HCT116 (cell line): ENCODE measurements around the gene MAF. TPM values are rescaled to one million over a fixed set of nuclear protein-coding genes. Genes with fewer than 3 reads are reported as not detected.

Source experiments
- ATAC-seq: fragments of 200-7000 bp; cut with Tn5 transposase; 2 replicates; pipeline ENCODE4 v1.9.1; 2020; ENCODE audit warnings: mild to moderate bottlenecking, moderate library complexity
- BruUV-seq: library from RNA; stranded (reverse); fragments of 400-500 nt; replicated peaks from 2 replicates; lab custom pipeline; 2021; lab: Mats Ljungman, UMichigan
- CTCF ChIA-PET: fragments of 300-600 bp; sonication (Branson Sonifier 250); formaldehyde crosslinking; loops from one replicate; lab custom pipeline; 2021; ENCODE audit warnings: antibody characterized with exemption; lab: Charles Lee
- POLR2A ChIA-PET: fragments of 300-600, 350-600 bp; sonication (Branson Sonifier 250); formaldehyde crosslinking; loops from one replicate; lab custom pipeline; 2021; ENCODE audit warnings: antibody characterized with exemption; lab: Charles Lee
- RAD21 ChIA-PET, 2 experiments: fragments of 300-600 bp; sonication (Branson Sonifier 250); formaldehyde crosslinking; loops; one replicate each; lab custom pipeline; 2023; ENCODE audit warnings: low total read pairs in 2 of 2; ENCODE audit not compliant: uncharacterized antibody in 2 of 2, unreplicated experiment in 2 of 2, low non-redundant PET in 1 of 2; lab: Charles Lee
- DNase-seq: peaks from one replicate; pipeline ENCODE4 v3.0.0-alpha.2; 2010; ENCODE audit warnings: low read depth, low spot score
- H2AFZ ChIP-seq: fragments of 200-600 bp; shearing (Covaris generic), sonication (generic); 2 replicates; pipeline ENCODE4 v1.6.1; 2017; ENCODE audit warnings: low read depth, mixed run types, mixed read lengths, antibody characterized with exemption, low read length; ENCODE audit not compliant: poor library complexity, severe bottlenecking
- H3K27ac ChIP-seq: 2 replicates; pipeline ENCODE4 v1.5.1; 2012; ENCODE audit warnings: low read depth, low read length
- H3K27me3 ChIP-seq: fragments of 200-600 bp; sonication (generic); 2 replicates; pipeline ENCODE4 v1.6.1; 2016; ENCODE audit warnings: mixed run types, low read length, mixed read lengths; ENCODE audit not compliant: insufficient read depth
- H3K36me3 ChIP-seq, 2 experiments: fragments of 200-500 bp in 1 of 2; fragments of 200-600 bp in 1 of 2; sonication (Bioruptor generic) in 1 of 2; sonication (generic) in 1 of 2; 2 replicates each; pipeline versions ENCODE4 v1.5.1 to v1.6.1; 2014 to 2016; ENCODE audit warnings: low read length in 2 of 2, inconsistent platforms in 1 of 2, mixed read lengths in 1 of 2, mixed run types in 1 of 2; ENCODE audit not compliant: insufficient read depth in 2 of 2, control insufficient read depth in 1 of 2
- H3K4me1 ChIP-seq, 2 experiments: fragments of 200-600 bp in 1 of 2; sonication (generic) in 1 of 2; 2 replicates each; pipeline versions ENCODE4 v1.5.1 to v1.6.1; 2012 to 2017; ENCODE audit warnings: low read length in 2 of 2, inconsistent platforms in 1 of 2, mild to moderate bottlenecking in 1 of 2, mixed read lengths in 1 of 2, mixed run types in 1 of 2, moderate library complexity in 1 of 2; ENCODE audit not compliant: insufficient read depth in 2 of 2, control insufficient read depth in 1 of 2
- H3K4me2 ChIP-seq: fragments of 200-600 bp; sonication (generic); 2 replicates; pipeline ENCODE4 v1.6.1; 2017; ENCODE audit warnings: mixed run types, low read length, mixed read lengths
- H3K4me3 ChIP-seq, 2 experiments: fragments of 200-600 bp in 1 of 2; sonication (generic) in 1 of 2; replicated peaks in 1 of 2; 2 replicates each; pipeline ENCODE4 v1.5.1; 2011 to 2016; ENCODE audit warnings: low read length in 2 of 2, control low read depth in 1 of 2, low read depth in 1 of 2, mild to moderate bottlenecking in 1 of 2, mixed read lengths in 1 of 2, mixed run types in 1 of 2
- H3K79me2 ChIP-seq: fragments of 200-600 bp; sonication (generic); 2 replicates; pipeline ENCODE4 v1.6.1; 2017; ENCODE audit warnings: mild to moderate bottlenecking, mixed run types, low read length, moderate library complexity, mixed read lengths; ENCODE audit not compliant: insufficient read depth
- H3K9ac ChIP-seq: fragments of 200-600 bp; sonication (generic); 2 replicates; pipeline ENCODE4 v1.6.1; 2016; ENCODE audit warnings: low read length, mixed read lengths
- H3K9me2 ChIP-seq: fragments of 200-600 bp; sonication (generic), shearing (Covaris generic); 2 replicates; pipeline ENCODE4 v1.6.1; 2017; ENCODE audit warnings: mixed run types, mild to moderate bottlenecking, moderate library complexity; ENCODE audit not compliant: insufficient read depth
- H3K9me3 ChIP-seq, 2 experiments: fragments of 200-500 bp in 1 of 2; fragments of 200-600 bp in 1 of 2; sonication (Bioruptor generic) in 1 of 2; sonication (generic) in 1 of 2; 2 replicates each; pipeline ENCODE4 v1.6.1; 2014 to 2017; ENCODE audit warnings: low read length in 2 of 2, mixed read lengths in 2 of 2, inconsistent platforms in 1 of 2, low read depth in 1 of 2, mild to moderate bottlenecking in 1 of 2, mixed run types in 1 of 2, moderate library complexity in 1 of 2; ENCODE audit not compliant: control insufficient read depth in 1 of 2, insufficient read depth in 1 of 2
- H4K20me1 ChIP-seq: fragments of 200-600 bp; sonication (generic), shearing (Covaris generic); 2 replicates; pipeline ENCODE4 v1.6.1; 2017; ENCODE audit warnings: mixed run types, mild to moderate bottlenecking, moderate library complexity; ENCODE audit not compliant: insufficient read depth
- ATF3 ChIP-seq: IDR thresholded peaks from 2 replicates; pipeline ENCODE4 v1.6.1; 2012
- CBX3 ChIP-seq: IDR thresholded peaks from 2 replicates; pipeline ENCODE4 v1.6.1; 2012; ENCODE audit warnings: low read depth
- CEBPB ChIP-seq: IDR thresholded peaks from 2 replicates; pipeline ENCODE4 v1.6.1; 2012; ENCODE audit warnings: low read depth
- EGR1 ChIP-seq: IDR thresholded peaks from 2 replicates; pipeline ENCODE4 v1.6.1; 2012; ENCODE audit warnings: low read depth
- ELF1 ChIP-seq: IDR thresholded peaks from 2 replicates; pipeline ENCODE4 v1.6.1; 2012; ENCODE audit warnings: low read depth, borderline replicate concordance
- EZH2 ChIP-seq: fragments of 200-600 bp; sonication (generic); IDR thresholded peaks from 2 replicates; pipeline ENCODE4 v1.6.1; 2017; ENCODE audit warnings: antibody characterized with exemption, mixed run types
- JUND ChIP-seq: IDR thresholded peaks from 2 replicates; pipeline ENCODE4 v1.6.1; 2012
- MAX ChIP-seq: IDR thresholded peaks from 2 replicates; pipeline ENCODE4 v1.6.1; 2012
- POLR2A ChIP-seq: IDR thresholded peaks from 2 replicates; pipeline ENCODE4 v1.7.0; 2011; ENCODE audit warnings: borderline replicate concordance; ENCODE audit not compliant: insufficient read depth, insufficient read length; ENCODE audit errors: extremely low read depth
- RAD21 ChIP-seq: IDR thresholded peaks from 2 replicates; pipeline ENCODE4 v1.6.1; 2012; ENCODE audit warnings: low read depth, mild to moderate bottlenecking
- REST ChIP-seq: IDR thresholded peaks from 2 replicates; pipeline ENCODE4 v1.6.1; 2012; ENCODE audit warnings: low read depth
- SIN3A ChIP-seq: IDR thresholded peaks from 2 replicates; pipeline ENCODE4 v1.6.1; 2012; ENCODE audit warnings: low read depth
- SP1 ChIP-seq: IDR thresholded peaks from 2 replicates; pipeline ENCODE4 v1.6.1; 2012; ENCODE audit warnings: low read depth
- SRF ChIP-seq: IDR thresholded peaks from 2 replicates; pipeline ENCODE4 v1.6.1; 2012; ENCODE audit warnings: low read depth
- ZBTB33 ChIP-seq: IDR thresholded peaks from 2 replicates; pipeline ENCODE4 v1.6.1; 2011; ENCODE audit warnings: mild to moderate bottlenecking, low read length, moderate library complexity; ENCODE audit not compliant: insufficient replicate concordance; ENCODE audit errors: extremely low read depth
- ZFX ChIP-seq: fragments of 450-650 bp; IDR thresholded peaks from 2 replicates; pipeline ENCODE4 v1.6.1; 2017
- ZNF274 ChIP-seq: fragments of 200-500 bp; sonication (Bioruptor generic); IDR thresholded peaks from 2 replicates; pipeline ENCODE4 v1.6.1; 2014; ENCODE audit warnings: mild to moderate bottlenecking, low read depth, low read length, inconsistent platforms
- intact Hi-C: fragments of 100-400 bp; cut with micrococcal nuclease; formaldehyde crosslinking; loops from 2 replicates; pipeline ENCODE4 v1.10.0; 2022
- total RNA-seq: library from RNA; stranded (reverse); gene quantifications from one replicate; pipeline ENCODE4 v1.2.1, GENCODE V29; 2021; ENCODE audit not compliant: unreplicated experiment

The MAF gene
- total RNA-seq, 1 experiment from 2014 or later: 0.27 TPM

GRCh38 chr16:79571065-79571902 is 29.3 kb downstream of the MAF start (continued):
- TF ChIP-seq ZBTB33 (no peak), ATF3 (no peak), EGR1 (no peak), POLR2A (no peak), RAD21 (no peak), ZFX (no peak), JUND (no peak), EZH2 (no peak), MAX (no peak)

GRCh38 chr16:79564671-79565107 is 35.8 kb downstream of the MAF start:
- no peak overlapping the region for H3K4me3 ChIP-seq
- no peak overlapping the region for H3K4me2 ChIP-seq
- no peak overlapping the region for H2AFZ ChIP-seq
- no peak overlapping the region for H3K27ac ChIP-seq
- H3K4me1 ChIP-seq: no peaks in the 10 kb centered on the region
- no peaks in the 10 kb centered on the region for H3K79me2 ChIP-seq
- peaks cover 23 to 35% of the 10 kb centered on the region in 2 experiments; a peak in 3 of 4 replicates for H3K9me3 ChIP-seq
- ChIA-PET RAD21 (no interaction called here), CTCF (no interaction called here), POLR2A (no interaction called here)
- no peaks in the 10 kb centered on the region for H3K9me2 ChIP-seq
- DNase-seq: no peak
- BruUV-seq: no TSS peak
- no peaks in the 10 kb centered on the region for H4K20me1 ChIP-seq
- no peaks in the 10 kb centered on the region for H3K36me3 ChIP-seq
- H3K27me3 ChIP-seq: no peaks in the 10 kb centered on the region
- no peak for ATAC-seq
- no peak overlapping the region for H3K9ac ChIP-seq
- intact Hi-C loops: no loop called here
- no peak for TF ChIP-seq EGR1
- TF ChIP-seq POLR2A: no peak
- TF ChIP-seq REST: no peak
- no peak for TF ChIP-seq JUND
- no peak for TF ChIP-seq ELF1
- TF ChIP-seq RAD21: no peak
- TF ChIP-seq SP1: no peak
- TF ChIP-seq ZFX: no peak
- no peak for TF ChIP-seq SRF
- TF ChIP-seq SIN3A: no peak
- TF ChIP-seq MAX: no peak
- no peak for TF ChIP-seq ZNF274
- TF ChIP-seq ATF3: no peak
- TF ChIP-seq CBX3: no peak
- no peak for TF ChIP-seq CEBPB
